HG03097 (cell line): ENCODE results near the gene RWDD4.

Experiments
- ATAC-seq: cut with Tn5 transposase; IDR thresholded peaks from one replicate; pipeline ENCODE4 v1.9.1; 2021; ENCODE audit not compliant: unreplicated experiment, low FRiP score

The RWDD4 gene

DNA sequence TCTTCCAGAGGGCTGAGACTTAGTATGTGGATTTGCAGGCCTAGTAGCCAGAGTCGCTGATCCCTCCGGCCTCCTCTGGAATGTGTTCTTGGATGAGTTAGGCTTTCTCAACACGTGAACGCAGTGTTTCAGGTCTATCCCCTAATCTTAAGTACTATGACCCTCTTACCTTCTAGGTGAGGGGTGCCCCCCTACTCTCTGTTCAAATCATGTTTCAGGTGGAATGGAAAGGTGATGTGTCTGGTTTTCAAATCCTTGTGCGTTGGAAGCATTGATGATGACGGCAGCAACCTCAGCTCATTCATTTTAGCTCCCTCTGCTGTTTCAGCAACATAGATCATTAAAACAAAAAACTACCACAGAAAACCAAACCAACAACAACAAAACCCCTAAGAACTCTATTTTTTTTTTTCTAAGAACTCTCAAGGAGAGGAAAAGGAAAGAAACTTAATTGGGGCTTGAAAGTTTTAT is 56.4 kb downstream of the RWDD4 start:
- no peak for ATAC-seq

DNA sequence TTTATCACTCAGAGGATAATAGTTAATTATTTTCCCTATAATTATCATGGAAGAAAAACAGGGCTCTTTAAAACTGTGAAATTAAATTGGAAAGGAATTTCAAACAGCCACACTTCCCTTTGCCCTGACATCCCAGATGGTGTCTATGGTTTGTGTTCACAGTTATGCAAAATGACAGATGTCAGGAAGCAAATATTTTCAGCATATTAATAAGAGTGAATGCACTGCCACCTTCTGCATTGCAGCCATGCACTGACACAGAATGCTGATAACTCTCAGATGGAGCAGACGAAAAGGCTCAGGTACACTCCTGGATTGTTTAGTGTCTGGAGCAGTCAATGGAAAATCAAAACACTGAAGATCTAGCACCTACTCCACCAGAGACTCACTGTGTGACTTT is 57.6 kb downstream of the RWDD4 start:
- ATAC-seq, result no peak

DNA sequence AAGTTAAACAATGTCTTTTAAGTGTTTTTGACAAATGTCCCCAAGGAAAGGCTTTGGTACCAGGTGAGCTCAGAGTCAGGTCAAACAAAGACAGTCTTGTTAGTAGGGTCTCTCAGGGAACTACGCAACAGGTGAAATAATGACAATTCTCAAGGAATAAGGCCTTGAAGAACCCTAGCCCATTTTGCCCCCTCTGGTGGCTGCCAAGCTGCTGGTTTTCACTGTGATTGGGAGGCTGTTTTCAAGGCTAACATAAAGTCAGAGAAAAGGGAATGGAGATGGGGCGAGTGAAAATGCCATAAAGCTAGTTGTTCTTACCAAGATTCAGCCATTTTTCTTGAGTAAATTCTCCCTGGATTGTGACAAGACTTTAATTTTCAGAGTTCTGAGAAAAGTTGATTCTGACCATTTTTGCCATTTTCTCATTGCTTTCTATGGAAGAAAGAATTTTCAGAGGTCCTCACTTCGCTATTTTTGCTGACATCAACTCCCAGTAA is 58.7 kb downstream of the RWDD4 start:
- ATAC-seq, result no peak

DNA sequence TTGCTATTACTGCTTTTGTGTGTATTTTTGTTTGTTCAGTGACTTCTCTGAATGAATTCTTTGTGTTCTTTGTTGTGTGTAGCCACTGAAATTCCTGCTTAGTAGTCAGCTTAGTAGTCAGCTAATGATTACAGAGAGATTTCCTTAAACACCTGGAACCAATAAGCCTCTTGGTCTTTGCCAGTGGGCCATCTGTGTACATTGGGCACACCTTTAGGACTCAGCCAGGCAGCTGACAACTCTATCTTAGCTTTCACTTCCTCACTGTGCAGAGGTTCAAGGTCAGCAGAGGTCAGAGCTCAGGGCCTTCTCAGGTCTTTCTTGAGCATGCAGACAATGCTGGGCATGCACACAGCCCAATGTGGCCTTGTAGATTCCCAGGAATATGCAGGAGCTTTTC is 59.3 kb downstream of the RWDD4 start:
- ATAC-seq, result peak; percentile 72

DNA sequence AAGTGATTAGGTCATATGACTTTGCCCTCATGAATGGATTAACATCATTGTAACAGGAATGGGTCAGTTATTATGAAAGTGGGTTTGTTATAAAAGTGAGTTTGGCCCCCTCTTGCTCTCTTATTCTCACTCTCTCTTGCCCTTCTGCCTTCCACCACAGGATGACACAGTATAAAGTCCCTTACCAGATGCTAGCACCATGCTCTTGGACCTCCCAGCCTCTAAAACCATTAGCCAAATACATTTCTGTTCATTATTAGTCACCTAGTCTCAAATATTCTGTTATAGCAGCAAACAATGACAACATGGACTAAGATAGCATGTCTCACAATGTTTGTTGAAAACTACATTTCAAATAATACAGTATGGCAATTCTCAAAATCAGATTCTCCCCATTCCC is 59.7 kb downstream of the RWDD4 start:
- peak; percentile 36 for ATAC-seq

DNA sequence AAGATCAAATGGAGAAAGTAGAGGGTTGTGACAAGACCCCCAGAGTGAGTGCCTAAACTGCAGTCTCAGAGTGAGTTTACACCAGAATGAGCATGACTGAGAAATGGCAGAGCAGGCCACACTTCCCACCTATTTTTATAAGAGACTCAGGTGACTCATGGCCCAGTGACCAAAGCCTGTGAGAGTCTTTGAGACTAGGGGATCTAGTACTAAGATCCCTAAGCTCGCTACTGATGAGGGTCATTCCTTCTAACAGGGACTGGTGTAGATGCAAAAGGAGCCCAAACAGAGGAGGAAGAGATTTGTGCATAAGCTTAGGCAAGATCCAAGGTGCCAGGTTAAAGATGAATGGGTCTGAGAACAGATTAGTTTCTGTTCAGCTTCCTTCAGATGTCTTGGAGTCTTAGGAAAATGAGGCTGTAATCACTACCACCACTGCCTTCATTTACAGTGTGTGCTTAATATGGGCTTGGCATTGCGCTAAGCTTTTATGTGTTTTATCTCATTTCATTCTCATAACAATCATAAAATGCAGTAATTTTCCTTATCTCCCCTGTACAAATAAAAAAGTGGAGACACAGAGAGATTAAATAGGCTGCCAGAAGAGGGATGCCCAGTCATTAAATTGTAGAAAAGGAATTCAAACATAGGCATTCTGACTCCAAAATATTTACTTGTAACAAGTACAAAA is 62.8 kb downstream of the RWDD4 start:
- no peak for ATAC-seq

DNA sequence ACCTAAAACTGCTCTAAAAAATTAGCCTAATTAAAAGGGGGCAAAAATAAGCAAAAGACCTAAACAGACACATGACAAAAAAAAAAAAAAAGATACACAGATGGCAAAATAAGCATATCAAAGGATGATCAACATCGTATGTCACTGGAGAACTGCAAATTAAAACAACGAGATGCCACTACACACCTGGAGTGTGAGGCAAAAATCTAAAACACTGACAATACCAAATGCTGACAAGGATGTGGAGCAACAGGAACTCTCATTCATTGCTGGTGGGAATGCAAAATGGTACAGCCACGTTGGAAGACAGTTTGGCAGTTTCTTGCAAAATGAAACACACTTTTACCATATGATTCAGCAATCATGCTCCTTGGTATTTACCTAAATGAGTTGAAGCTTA is 64.2 kb downstream of the RWDD4 start:
- no peak for ATAC-seq

DNA sequence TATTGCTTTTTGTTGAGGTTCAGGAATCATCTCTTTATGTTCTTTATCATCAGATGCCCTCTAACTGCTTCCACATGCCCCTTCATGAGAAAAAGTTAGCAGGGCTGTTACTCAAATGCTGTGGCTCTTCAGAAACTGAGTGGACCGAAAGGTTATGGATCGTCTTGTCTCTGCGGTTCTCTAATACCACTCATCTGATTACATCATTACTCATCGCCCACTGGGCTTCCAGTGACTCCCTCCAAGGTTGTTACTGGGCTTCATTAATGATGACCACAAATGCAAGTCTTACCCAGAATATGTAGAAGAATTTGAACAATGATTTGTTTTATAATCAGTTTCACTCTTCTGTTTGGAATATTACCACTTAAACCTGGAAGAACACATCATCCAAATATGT is 67.7 kb downstream of the RWDD4 start:
- ATAC-seq, result no peak
